ENCODE results near the gene PLEKHD1. TPM values are rescaled to one million over a fixed set of nuclear protein-coding genes. Genes with fewer than 3 reads are reported as not detected.

The PLEKHD1 gene
- total RNA-seq, 1 experiment from 2014 or later = 1.2 TPM

- intact Hi-C loops (cut with micrococcal nuclease) = no loop called here
- H3K9me3 ChIP-seq (ENCODE audit: control insufficient read depth in 1 of 2, insufficient read depth in 1 of 2, low read depth in 1 of 2, low read length in 2 of 2) = no peaks in the 10 kb centered on the region
- H3K4me2 ChIP-seq (ENCODE audit: low read length) = no peak overlapping the region
- ATAC-seq = no peak
- H4K20me1 ChIP-seq (ENCODE audit: insufficient read depth) = no peaks in the 10 kb centered on the region
- no peaks in the 10 kb centered on the region for H3K79me2 ChIP-seq (ENCODE audit: insufficient read depth, low read length)
- no peak overlapping the region for H3K9ac ChIP-seq (ENCODE audit: low read length)
- ChIA-PET CTCF (interaction anchor here (0.7 kb wide), 1 partner anchor 22 kb away, joined by 3 read pairs; no protein-coding TSS in a partner anchor), RAD21 (ENCODE audit: low non-redundant PET in 1 of 2, low total read pairs in 2 of 2, uncharacterized antibody in 2 of 2, unreplicated experiment in 2 of 2) (no interaction called here), POLR2A (interaction anchor here (0.6 kb wide), 1 partner anchor 95 kb away, joined by 3 read pairs; no protein-coding TSS in a partner anchor)
- H2AFZ ChIP-seq (ENCODE audit: low read depth, low read length, poor library complexity, severe bottlenecking) = no peak overlapping the region
- no peaks in the 10 kb centered on the region for H3K9me2 ChIP-seq (ENCODE audit: insufficient read depth)
- no peak for DNase-seq (ENCODE audit: low read depth, low spot score)
- no peak overlapping the region for H3K4me3 ChIP-seq (replicated peaks in 1 of 2; ENCODE audit: low read depth in 1 of 2, low read length in 2 of 2)
- peaks cover 0 to 12% of the 10 kb centered on the region in 2 experiments; a peak in 2 of 4 replicates for H3K4me1 ChIP-seq (ENCODE audit: control insufficient read depth in 1 of 2, insufficient read depth in 2 of 2, low read length in 2 of 2)
- no TSS peak for BruUV-seq (replicated peaks)
- no peaks in the 10 kb centered on the region for H3K36me3 ChIP-seq (ENCODE audit: control insufficient read depth in 1 of 2, insufficient read depth in 2 of 2, low read length in 2 of 2)
- H3K27ac ChIP-seq (ENCODE audit: low read depth, low read length) = no peak overlapping the region
- no peak for TF ChIP-seq FOSL1 (IDR thresholded peaks at IDR 0.05; ENCODE audit: low read depth)
- no peaks in the 10 kb centered on the region for H3K27me3 ChIP-seq (ENCODE audit: insufficient read depth, low read length)
Observed at GRCh38 chr14:69481815-69482568, 2.5 kb upstream of the PLEKHD1 start.

GRCh38 chr14:69483765-69484443, 624 bp upstream of the PLEKHD1 start:
- Histone ChIP-seq H3K27me3 (ENCODE audit: insufficient read depth, low read length) (no peaks in the 10 kb centered on the region), H3K9ac (ENCODE audit: low read length) (0 out of 2 replicates have a peak overlapping the region, but pooled peaks have one; percentile 17), H4K20me1 (ENCODE audit: insufficient read depth) (no peaks in the 10 kb centered on the region), H3K4me1 (ENCODE audit: control insufficient read depth in 1 of 2, insufficient read depth in 2 of 2, low read length in 2 of 2) (peaks cover 0 to 12% of the 10 kb centered on the region in 2 experiments; a peak in 2 of 4 replicates), H3K79me2 (ENCODE audit: insufficient read depth, low read length) (no peaks in the 10 kb centered on the region), H2AFZ (ENCODE audit: low read depth, low read length, poor library complexity, severe bottlenecking) (peak overlapping the region; percentile 48), H3K9me2 (ENCODE audit: insufficient read depth) (no peaks in the 10 kb centered on the region), H3K9me3 (ENCODE audit: control insufficient read depth in 1 of 2, insufficient read depth in 1 of 2, low read depth in 1 of 2, low read length in 2 of 2) (no peaks in the 10 kb centered on the region), H3K36me3 (ENCODE audit: control insufficient read depth in 1 of 2, insufficient read depth in 2 of 2, low read length in 2 of 2) (no peaks in the 10 kb centered on the region), H3K4me3 (replicated peaks in 1 of 2; ENCODE audit: low read depth in 1 of 2, low read length in 2 of 2) (peak overlapping the region; percentile 24 to 54), H3K27ac (ENCODE audit: low read depth, low read length) (no peak overlapping the region), H3K4me2 (ENCODE audit: low read length) (peak overlapping the region; percentile 85)
- DNase-seq (ENCODE audit: low read depth, low spot score) = no peak
- POLR2A ChIA-PET = no interaction called here
- ATAC-seq = peak; percentile 67
- CTCF ChIA-PET = interaction anchor here (0.7 kb wide), 1 partner anchor 24 kb away, joined by 3 read pairs; no protein-coding TSS in a partner anchor
- BruUV-seq (replicated peaks) = no TSS peak
- intact Hi-C loops (cut with micrococcal nuclease) = no loop called here
- RAD21 ChIA-PET (ENCODE audit: low non-redundant PET in 1 of 2, low total read pairs in 2 of 2, uncharacterized antibody in 2 of 2, unreplicated experiment in 2 of 2) = no interaction called here
- TF ChIP-seq POLR2A (IDR thresholded peaks at IDR 0.05; ENCODE audit: borderline replicate concordance, extremely low read depth, insufficient read depth, insufficient read length) = no peak
- no peak for TF ChIP-seq JUND (IDR thresholded peaks at IDR 0.05)
- no peak for TF ChIP-seq ZNF274 (IDR thresholded peaks at IDR 0.05; ENCODE audit: low read depth, low read length)
- no peak for TF ChIP-seq ZBTB33 (IDR thresholded peaks at IDR 0.05; ENCODE audit: extremely low read depth, insufficient replicate concordance, low read length)
- TF ChIP-seq EZH2 (IDR thresholded peaks at IDR 0.05) = no peak
- no peak for TF ChIP-seq MAX (IDR thresholded peaks at IDR 0.05)
- no peak for TF ChIP-seq ZFX (IDR thresholded peaks at IDR 0.05)
- TF ChIP-seq SP1 (IDR thresholded peaks at IDR 0.05; ENCODE audit: low read depth) = no peak
- TF ChIP-seq CEBPB (IDR thresholded peaks at IDR 0.05; ENCODE audit: low read depth) = no peak
- TF ChIP-seq CTCF (IDR thresholded peaks at IDR 0.05 in 2 of 3, conservative IDR thresholded peaks at IDR 0.05 in 1 of 3; ENCODE audit: borderline replicate concordance in 1 of 3, insufficient read depth in 1 of 3, low read depth in 2 of 3, low read length in 2 of 3) = no peak
- TF ChIP-seq FOSL1 (IDR thresholded peaks at IDR 0.05; ENCODE audit: low read depth) = no peak
- no peak for TF ChIP-seq ELF1 (IDR thresholded peaks at IDR 0.05; ENCODE audit: borderline replicate concordance, low read depth)
- TF ChIP-seq CBX3 (IDR thresholded peaks at IDR 0.05; ENCODE audit: low read depth) = no peak
- no peak for TF ChIP-seq YY1 (IDR thresholded peaks at IDR 0.05; ENCODE audit: extremely low read depth, insufficient replicate concordance, low read depth, low read length)
- no peak for TF ChIP-seq EGR1 (IDR thresholded peaks at IDR 0.05; ENCODE audit: low read depth)
- no peak for TF ChIP-seq SRF (IDR thresholded peaks at IDR 0.05; ENCODE audit: low read depth)

All from HCT116 (cell line).